ENCODE measurements around the gene ELF2.
"Not testable (repeated sequence)": the region's sequence is repeated elsewhere in the genome, so short reads cannot be mapped to it uniquely, and the experiment has no call there.

The ELF2 gene

GRCh38 chr4:139015269-139015947, 161.6 kb downstream of the ELF2 start, which contains the start of gene NOCT:
Gene NOCT, plus strand, starts transcription at chr4:139015781. Its CDS starts 201 bp downstream, at chr4:139015982.
- no peaks in the 10 kb centered on the region for H3K9me3 ChIP-seq (ENCODE audit: low read length)
- H3K4me1 ChIP-seq (ENCODE audit: insufficient read depth, low read length), result peaks cover 16% of the 10 kb centered on the region
- peak within 1 kb of the TSS; percentile 65 to 83 for H3K4me3 ChIP-seq (ENCODE audit: low read depth in 1 of 2, low read length in 2 of 2)
- H3K27me3 ChIP-seq (ENCODE audit: control insufficient read depth in 1 of 2, insufficient read depth in 2 of 2, low read length in 2 of 2), result no peaks in the 10 kb centered on the region
- H3K36me3 ChIP-seq (ENCODE audit: insufficient read depth, low read length), result no peaks in the 10 kb centered on the region
- peak within 1 kb of the TSS; percentile 76 for H3K9ac ChIP-seq (ENCODE audit: low read length)
- H3K27ac ChIP-seq (ENCODE audit: low read depth, low read length), result peak within 1 kb of the TSS; percentile 83

DNA sequence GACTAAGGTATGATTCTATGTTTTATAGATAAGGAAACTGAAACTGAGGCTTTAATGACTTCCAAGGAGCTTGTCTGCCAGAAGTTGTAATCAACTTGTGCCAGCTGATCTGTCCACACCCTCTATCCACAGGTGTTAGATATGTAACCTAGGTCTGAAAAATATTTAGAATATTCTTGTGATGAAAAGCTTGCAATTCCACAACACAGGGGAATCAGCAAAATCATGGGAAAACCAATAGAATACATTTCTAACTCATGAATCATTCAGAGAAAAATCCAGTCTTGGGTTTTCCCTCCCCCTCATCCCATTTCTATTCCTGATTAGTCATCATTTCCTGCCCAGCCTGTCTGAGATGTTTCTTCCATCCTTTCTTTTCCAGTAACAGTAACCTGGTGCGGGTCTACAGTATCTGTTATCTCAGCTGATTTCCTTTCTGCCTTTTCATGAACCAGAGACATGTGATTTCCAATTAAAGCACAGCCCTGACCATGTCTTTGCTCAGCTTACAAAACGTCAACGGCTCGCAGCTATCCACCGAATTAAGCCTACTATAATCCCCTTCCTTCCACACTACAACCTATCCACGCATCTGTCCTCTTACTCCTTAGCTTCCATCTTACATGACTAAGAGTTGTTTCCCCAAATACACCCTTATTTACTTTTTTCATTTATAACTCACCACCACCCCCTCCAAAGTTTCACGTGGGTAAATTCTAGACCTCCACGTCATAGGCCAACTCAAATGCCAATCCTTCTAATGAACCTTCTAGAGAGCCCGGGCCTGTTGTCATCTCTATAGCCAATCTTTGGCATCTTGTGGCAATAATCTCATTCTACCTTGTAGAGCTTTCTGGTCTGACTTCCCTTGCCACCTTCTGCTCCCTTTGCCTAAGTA, 162.4 kb downstream of the ELF2 start:
- H3K9me3 ChIP-seq (ENCODE audit: low read length), result no peaks in the 10 kb centered on the region
- H3K27me3 ChIP-seq (ENCODE audit: control insufficient read depth in 1 of 2, insufficient read depth in 2 of 2, low read length in 2 of 2), result no peaks in the 10 kb centered on the region
- H3K9ac ChIP-seq (ENCODE audit: low read length), result peak overlapping the region; percentile 76
- H3K4me3 ChIP-seq (ENCODE audit: low read depth in 1 of 2, low read length in 2 of 2), result peak overlapping the region; percentile 65 to 83
- no peaks in the 10 kb centered on the region for H3K36me3 ChIP-seq (ENCODE audit: insufficient read depth, low read length)
- peak overlapping the region; percentile 83 for H3K27ac ChIP-seq (ENCODE audit: low read depth, low read length)
- peaks cover 16% of the 10 kb centered on the region for H3K4me1 ChIP-seq (ENCODE audit: insufficient read depth, low read length)

DNA sequence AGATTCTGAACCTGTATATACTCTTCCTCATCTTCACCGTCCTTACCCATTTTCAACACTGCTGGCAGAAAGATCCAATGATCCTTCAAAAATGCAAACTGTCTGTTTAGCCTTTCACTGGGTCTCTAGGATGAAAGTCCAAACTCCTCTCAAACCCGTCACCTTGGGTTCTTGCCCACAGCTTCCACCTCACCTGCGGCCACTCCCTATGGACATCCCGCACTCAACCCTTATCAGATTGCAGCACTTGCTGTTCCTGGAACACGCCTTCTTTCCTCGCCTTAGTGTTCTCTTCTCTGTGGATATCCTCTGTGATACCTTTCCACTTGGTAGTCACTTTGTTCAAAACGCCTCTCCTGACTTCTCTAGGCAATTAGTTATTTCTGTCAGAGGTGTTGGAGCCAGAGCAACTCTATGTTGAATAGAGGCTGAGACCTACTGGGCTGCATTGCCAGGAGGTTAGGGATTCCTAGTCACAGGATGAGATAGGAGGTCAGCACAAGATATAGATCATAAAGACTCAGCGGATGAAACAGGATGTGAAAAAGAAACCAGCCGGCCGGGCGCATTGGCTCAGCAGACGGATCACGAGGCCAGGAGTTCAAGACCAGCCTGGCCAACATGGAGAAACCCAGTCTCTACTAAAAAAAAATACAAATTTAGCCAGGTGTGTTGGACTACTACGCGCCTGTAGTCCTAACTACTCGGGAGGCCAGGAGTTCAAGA, 165.6 kb downstream of the ELF2 start:
- Histone ChIP-seq H3K4me1 (ENCODE audit: insufficient read depth, low read length) (peaks cover 12% of the 10 kb centered on the region), H3K27me3 (ENCODE audit: control insufficient read depth in 1 of 2, insufficient read depth in 2 of 2, low read length in 2 of 2) (no peaks in the 10 kb centered on the region), H3K27ac (ENCODE audit: low read depth, low read length) (no peak overlapping the region), H3K36me3 (ENCODE audit: insufficient read depth, low read length) (no peaks in the 10 kb centered on the region), H3K9ac (ENCODE audit: low read length) (no peak overlapping the region), H3K4me3 (ENCODE audit: low read depth in 1 of 2, low read length in 2 of 2) (no peak overlapping the region), H3K9me3 (ENCODE audit: low read length) (no peaks in the 10 kb centered on the region)

DNA sequence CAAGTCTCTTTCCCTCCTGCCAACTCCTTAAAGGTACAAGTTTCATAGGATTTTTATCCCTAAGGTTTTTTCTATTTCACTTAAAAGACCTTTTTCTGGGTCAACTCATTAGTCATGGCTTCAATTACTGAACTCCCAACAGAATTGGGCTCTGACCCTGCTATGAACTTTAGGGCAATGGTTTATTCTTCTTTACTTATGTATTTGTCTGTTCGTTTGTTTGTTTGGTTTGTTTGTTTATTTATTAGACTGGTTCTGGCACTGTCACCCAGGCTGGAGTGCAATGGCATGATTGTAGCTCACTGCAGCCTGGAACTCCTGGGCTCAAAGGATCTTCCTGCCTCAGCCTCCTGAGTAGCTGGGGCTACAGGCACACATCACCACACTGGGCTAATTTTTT, 167.3 kb downstream of the ELF2 start:
- Histone ChIP-seq H3K36me3 (ENCODE audit: insufficient read depth, low read length) (no peaks in the 10 kb centered on the region), H3K9me3 (ENCODE audit: low read length) (no peaks in the 10 kb centered on the region), H3K9ac (ENCODE audit: low read length) (no peak overlapping the region), H3K27ac (ENCODE audit: low read depth, low read length) (no peak overlapping the region), H3K27me3 (ENCODE audit: control insufficient read depth in 1 of 2, insufficient read depth in 2 of 2, low read length in 2 of 2) (no peaks in the 10 kb centered on the region), H3K4me3 (ENCODE audit: low read depth in 1 of 2, low read length in 2 of 2) (no peak overlapping the region), H3K4me1 (ENCODE audit: insufficient read depth, low read length) (peaks cover 7% of the 10 kb centered on the region)

DNA sequence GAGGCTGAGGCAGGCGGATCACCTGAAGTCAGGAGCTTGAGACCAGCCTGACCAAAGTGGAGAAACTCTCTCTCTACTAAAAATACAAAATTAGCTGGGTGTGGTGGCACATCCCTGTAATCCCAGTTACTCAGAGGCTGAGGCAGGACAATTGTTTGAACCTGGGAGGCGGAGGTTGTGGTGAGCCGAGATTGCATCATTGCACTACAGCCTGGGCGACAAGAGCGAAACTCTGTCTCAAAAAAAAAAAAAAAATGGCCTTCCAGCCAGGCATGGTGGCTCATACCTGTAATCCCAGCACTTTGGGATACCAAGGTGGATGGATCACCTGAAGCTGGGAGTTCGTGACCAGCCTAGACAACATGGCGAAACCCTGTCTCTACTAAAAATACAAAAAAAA, 168.7 kb downstream of the ELF2 start:
- not testable (repeated sequence) for H3K27me3 ChIP-seq (ENCODE audit: control insufficient read depth in 1 of 2, insufficient read depth in 2 of 2, low read length in 2 of 2); H3K4me1 ChIP-seq (ENCODE audit: insufficient read depth, low read length); H3K9me3 ChIP-seq (ENCODE audit: low read length); H3K27ac ChIP-seq (ENCODE audit: low read depth, low read length); H3K4me3 ChIP-seq (ENCODE audit: low read depth in 1 of 2, low read length in 2 of 2); H3K9ac ChIP-seq (ENCODE audit: low read length); H3K36me3 ChIP-seq (ENCODE audit: insufficient read depth, low read length)

DNA sequence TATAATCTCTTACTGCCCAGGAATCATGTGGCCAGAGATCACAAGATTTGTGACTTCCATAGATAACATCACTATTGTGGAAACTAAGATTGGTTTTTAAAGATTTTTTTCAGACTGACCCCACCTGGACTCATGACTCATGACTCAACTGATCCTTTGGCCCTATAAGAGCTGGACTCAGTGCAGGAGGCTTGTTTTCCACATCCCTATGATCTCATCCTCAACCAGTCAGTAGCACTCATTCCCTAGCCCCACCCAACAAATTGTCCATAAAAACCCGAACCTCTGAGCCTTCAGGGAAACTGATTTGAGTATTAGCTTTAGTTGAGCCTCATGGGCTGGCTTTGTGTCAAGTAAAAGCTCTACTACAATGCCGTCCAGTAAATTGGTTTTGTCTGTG, 169.4 kb downstream of the ELF2 start:
- Histone ChIP-seq H3K9ac (ENCODE audit: low read length) (no peak overlapping the region), H3K4me1 (ENCODE audit: insufficient read depth, low read length) (no peaks in the 10 kb centered on the region), H3K9me3 (ENCODE audit: low read length) (no peaks in the 10 kb centered on the region), H3K4me3 (ENCODE audit: low read depth in 1 of 2, low read length in 2 of 2) (no peak overlapping the region), H3K27me3 (ENCODE audit: control insufficient read depth in 1 of 2, insufficient read depth in 2 of 2, low read length in 2 of 2) (no peaks in the 10 kb centered on the region), H3K27ac (ENCODE audit: low read depth, low read length) (no peak overlapping the region), H3K36me3 (ENCODE audit: insufficient read depth, low read length) (no peaks in the 10 kb centered on the region)

All from muscle layer of colon (tissue), 2 donors.